Keratinocyte (primary cell): ENCODE data around the gene DPPA3. TPM values are rescaled to one million over a fixed set of nuclear protein-coding genes. Genes with fewer than 3 reads are reported as not detected.

Experiments used
- DNase-seq: peaks from one replicate; pipeline ENCODE4 v3.0.0-alpha.2; 2011; ENCODE audit warnings: low read depth, missing footprints, low spot score
- FAIRE-seq: peaks from 2 replicates; lab custom pipeline; 2011; peaks lifted over from hg19 to GRCh38; lab: Jason Lieb, UNC
- H2AFZ ChIP-seq: 2 replicates; pipeline ENCODE4 v1.6.0; 2012; ENCODE audit warnings: low read length, control low read depth, inconsistent platforms; ENCODE audit not compliant: control insufficient read depth
- H3K27ac ChIP-seq: 2 replicates; pipeline ENCODE4 v1.5.1; 2011; ENCODE audit warnings: low read length; ENCODE audit not compliant: control insufficient read depth, insufficient read depth
- H3K27me3 ChIP-seq: 3 replicates; pipeline ENCODE4 v1.6.0; 2011; ENCODE audit warnings: low read length; ENCODE audit not compliant: control insufficient read depth, insufficient read depth; ENCODE audit errors: extremely low read depth
- H3K36me3 ChIP-seq, 2 experiments: 2 replicates in 1 of 2; 3 replicates in 1 of 2; pipeline ENCODE4 v1.5.1; 2011; ENCODE audit warnings: low read length in 2 of 2, mild to moderate bottlenecking in 1 of 2; ENCODE audit not compliant: control insufficient read depth in 2 of 2, insufficient read depth in 2 of 2; ENCODE audit errors: extremely low read depth in 1 of 2
- H3K4me1 ChIP-seq: 3 replicates; pipeline ENCODE4 v1.5.1; 2011; ENCODE audit warnings: low read length; ENCODE audit not compliant: control insufficient read depth, insufficient read depth; ENCODE audit errors: extremely low read depth
- H3K4me2 ChIP-seq: 3 replicates; pipeline ENCODE4 v1.6.0; 2011; ENCODE audit warnings: low read depth, low read length; ENCODE audit not compliant: control insufficient read depth, insufficient read depth; ENCODE audit errors: extremely low read depth
- H3K4me3 ChIP-seq, 3 experiments: fragments of 200-600 bp in 1 of 3; sonication (generic) in 1 of 3; 2 replicates in 2 of 3; 3 replicates in 1 of 3; pipeline ENCODE4 v1.5.1; 2011 to 2016; ENCODE audit warnings: low read length in 3 of 3, mild to moderate bottlenecking in 3 of 3, control low read depth in 2 of 3, inconsistent platforms in 1 of 3, low read depth in 1 of 3, mixed read lengths in 1 of 3, mixed run types in 1 of 3, moderate library complexity in 1 of 3; ENCODE audit not compliant: control insufficient read depth in 2 of 3, insufficient read depth in 2 of 3; ENCODE audit errors: extremely low read depth in 1 of 3
- H3K79me2 ChIP-seq: 2 replicates; pipeline ENCODE4 v1.6.0; 2012; ENCODE audit warnings: low read length; ENCODE audit not compliant: control insufficient read depth, insufficient read depth
- H3K9ac ChIP-seq: 3 replicates; pipeline ENCODE4 v1.6.0; 2011; ENCODE audit warnings: low read length; ENCODE audit not compliant: control insufficient read depth, insufficient read depth; ENCODE audit errors: extremely low read depth
- H3K9me1 ChIP-seq: 3 replicates; pipeline ENCODE4 v1.6.0; 2011; ENCODE audit warnings: low read length; ENCODE audit not compliant: control insufficient read depth, insufficient read depth; ENCODE audit errors: extremely low read depth
- H3K9me3 ChIP-seq: 2 replicates; pipeline ENCODE4 v1.5.1; 2012; ENCODE audit warnings: low read depth, low read length; ENCODE audit not compliant: control insufficient read depth
- H4K20me1 ChIP-seq: 3 replicates; pipeline ENCODE4 v1.6.0; 2011; ENCODE audit warnings: low read length; ENCODE audit not compliant: control insufficient read depth, insufficient read depth; ENCODE audit errors: extremely low read depth
- CTCF ChIP-seq, 3 experiments: IDR thresholded peaks in 1 of 3; conservative IDR thresholded peaks in 1 of 3; optimal IDR thresholded peaks in 1 of 3; 2 replicates in 2 of 3; 3 replicates in 1 of 3; pipeline versions ENCODE3 to v1.5.1; 2011; ENCODE audit warnings: low read length in 3 of 3, mild to moderate bottlenecking in 3 of 3, moderate library complexity in 2 of 3, control low read depth in 1 of 3, inconsistent platforms in 1 of 3; ENCODE audit not compliant: insufficient read depth in 2 of 3; ENCODE audit errors: extremely low read depth in 1 of 3
- EZH2 ChIP-seq: IDR thresholded peaks from one replicate; pipeline ENCODE4 v1.6.1; 2012; ENCODE audit warnings: inconsistent platforms, mild to moderate bottlenecking, low read length, moderate library complexity
- dilution Hi-C: fragments of 300-500 bp; cut with MboI; formaldehyde crosslinking; loops from one replicate; pipeline ENCODE4 v1.7.0; 2020; ENCODE audit warnings: low sequenced_read_pairs; ENCODE audit not compliant: extremely low pct_ligation_motif_present
- polyA plus RNA-seq, 5 experiments: library from polyadenylated mRNA; depleted of rRNA in 3 of 5; stranded (reverse) in 3 of 5; stranded (forward) in 1 of 5; unstranded in 1 of 5; fragments of >200 nt; gene quantifications; 1 replicate in 1 of 5; 2 replicates in 3 of 5; 3 replicates in 1 of 5; pipeline versions ENCODE4 v1.2.1 to v1.2.3, GENCODE V29; 2011 to 2012; ENCODE audit warnings: missing spikeins in 2 of 5, low read depth in 1 of 5, low replicate concordance in 1 of 5

DPPA3 gene
- polyA plus RNA-seq, 1 donor (not counting 4 experiments of a cell fraction or from before 2014, with no cell fraction given) = not detected

DNA sequence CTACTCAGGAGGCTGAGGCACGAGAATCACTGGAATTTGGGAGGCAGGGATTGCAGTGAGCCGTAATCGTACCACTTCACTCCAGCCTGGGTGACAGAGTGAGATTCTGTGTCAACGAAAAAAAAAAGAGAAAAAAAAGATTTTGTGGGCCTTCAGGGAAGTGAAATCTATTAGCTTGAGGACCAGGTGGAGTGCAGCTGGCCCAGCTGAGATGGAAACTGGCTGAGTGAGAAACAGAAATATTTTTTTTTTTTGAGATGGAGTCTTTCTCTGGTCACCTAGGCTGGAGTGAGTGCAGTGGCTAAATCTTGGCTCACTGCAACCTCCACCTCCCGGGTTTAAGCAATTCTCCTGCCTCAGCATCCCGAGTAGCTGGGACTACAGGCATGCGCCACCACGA, 38.2 kb downstream of the DPPA3 start:
- Histone ChIP-seq H3K9me3 (no peaks in the 10 kb centered on the region), H3K79me2 (no peaks in the 10 kb centered on the region), H3K27ac (no peak overlapping the region), H3K4me2 (no peak overlapping the region), H3K4me3 (no peak overlapping the region), H3K36me3 (no peaks in the 10 kb centered on the region), H2AFZ (no peak overlapping the region), H3K9me1 (no peaks in the 10 kb centered on the region), H3K27me3 (no peaks in the 10 kb centered on the region), H3K9ac (no peak overlapping the region), H4K20me1 (no peaks in the 10 kb centered on the region), H3K4me1 (no peaks in the 10 kb centered on the region)
- TF ChIP-seq EZH2 (no peak), CTCF (optimal IDR thresholded peaks at IDR 0.05 in 1 of 3, IDR thresholded peaks at IDR 0.05 in 1 of 3, conservative IDR thresholded peaks at IDR 0.05 in 1 of 3; ENCODE audit: extremely low read depth in 1 of 3, insufficient read depth in 2 of 3, low read length in 3 of 3) (no peak)
- DNase-seq (no peak), FAIRE-seq (no peak)
- dilution Hi-C loops = no loop called here

GRCh38 chr12:7750350-7750749, 39.1 kb downstream of the DPPA3 start:
- Histone ChIP-seq H3K9ac (no peak overlapping the region), H3K27ac (no peak overlapping the region), H3K9me3 (no peaks in the 10 kb centered on the region), H3K36me3 (no peaks in the 10 kb centered on the region), H2AFZ (no peak overlapping the region), H3K79me2 (no peaks in the 10 kb centered on the region), H3K9me1 (no peaks in the 10 kb centered on the region), H3K4me2 (no peak overlapping the region), H3K4me1 (no peaks in the 10 kb centered on the region), H3K4me3 (no peak overlapping the region), H4K20me1 (no peaks in the 10 kb centered on the region), H3K27me3 (no peaks in the 10 kb centered on the region)
- TF ChIP-seq EZH2 (no peak), CTCF (optimal IDR thresholded peaks at IDR 0.05 in 1 of 3, IDR thresholded peaks at IDR 0.05 in 1 of 3, conservative IDR thresholded peaks at IDR 0.05 in 1 of 3; ENCODE audit: extremely low read depth in 1 of 3, insufficient read depth in 2 of 3, low read length in 3 of 3) (no peak)
- dilution Hi-C loops = no loop called here
- DNase-seq (no peak), FAIRE-seq (no peak)
